Stimulated activated CD8-positive, alpha-beta memory T cell treated with anti-CD3 and anti-CD28 coated beads, Interleukin-2, amount 100 ng/mL, for 48 hours (primary cell): ENCODE data around the gene TAS2R42.

Experiments
- DNase-seq, 2 donors: peaks; one replicate each; pipeline ENCODE4 v3.0.0-alpha.2; 2020; ENCODE audit warnings: low read depth in 2 of 2

Gene TAS2R42

GRCh38 chr12:11144297-11144696, 42.4 kb downstream of the TAS2R42 start:
- no peak for DNase-seq

- DNase-seq, result no peak
Observed at GRCh38 chr12:11143352-11143751, 43.4 kb downstream of the TAS2R42 start.

GRCh38 chr12:11136075-11136474, 50.7 kb downstream of the TAS2R42 start:
- DNase-seq, result no peak
